ENCODE measurements around the gene TTLL13. TPM values are rescaled to one million over a fixed set of nuclear protein-coding genes. Genes with fewer than 3 reads are reported as not detected.

The TTLL13 gene
- total and polyA plus RNA-seq, 2 donors (not counting 1 experiment from before 2014, with no cell fraction given): under 0.01 to 0.08 TPM

DNA sequence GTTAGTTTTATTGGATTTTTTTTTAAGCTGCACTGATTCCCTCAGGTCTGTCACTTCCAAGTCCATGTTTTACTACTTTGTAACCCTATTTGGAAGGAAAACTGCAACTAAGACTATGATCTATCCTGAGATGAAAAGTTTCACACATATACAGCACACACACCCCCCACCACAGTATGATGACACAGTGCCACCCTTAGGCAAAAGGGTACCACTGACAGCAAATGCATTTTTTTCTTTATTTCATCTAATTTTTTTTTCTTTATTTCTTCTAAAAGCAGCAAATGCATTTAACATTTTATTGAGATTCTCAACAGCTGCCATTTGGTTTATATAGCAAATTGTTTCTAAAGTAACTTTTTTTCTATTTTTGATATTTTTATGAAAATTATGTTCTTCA is 37.3 kb downstream of the TTLL13 start:
- no peak for TF ChIP-seq EZH2 (IDR thresholded peaks at IDR 0.05; ENCODE audit: low read length, missing control alignments)
- TF ChIP-seq, protein P1, sequence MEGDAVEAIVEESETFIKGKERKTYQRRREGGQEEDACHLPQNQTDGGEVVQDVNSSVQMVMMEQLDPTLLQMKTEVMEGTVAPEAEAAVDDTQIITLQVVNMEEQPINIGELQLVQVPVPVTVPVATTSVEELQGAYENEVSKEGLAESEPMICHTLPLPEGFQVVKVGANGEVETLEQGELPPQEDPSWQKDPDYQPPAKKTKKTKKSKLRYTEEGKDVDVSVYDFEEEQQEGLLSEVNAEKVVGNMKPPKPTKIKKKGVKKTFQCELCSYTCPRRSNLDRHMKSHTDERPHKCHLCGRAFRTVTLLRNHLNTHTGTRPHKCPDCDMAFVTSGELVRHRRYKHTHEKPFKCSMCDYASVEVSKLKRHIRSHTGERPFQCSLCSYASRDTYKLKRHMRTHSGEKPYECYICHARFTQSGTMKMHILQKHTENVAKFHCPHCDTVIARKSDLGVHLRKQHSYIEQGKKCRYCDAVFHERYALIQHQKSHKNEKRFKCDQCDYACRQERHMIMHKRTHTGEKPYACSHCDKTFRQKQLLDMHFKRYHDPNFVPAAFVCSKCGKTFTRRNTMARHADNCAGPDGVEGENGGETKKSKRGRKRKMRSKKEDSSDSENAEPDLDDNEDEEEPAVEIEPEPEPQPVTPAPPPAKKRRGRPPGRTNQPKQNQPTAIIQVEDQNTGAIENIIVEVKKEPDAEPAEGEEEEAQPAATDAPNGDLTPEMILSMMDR (conservative IDR thresholded peaks at IDR 0.05 in 1 of 2, IDR thresholded peaks at IDR 0.05 in 1 of 2; ENCODE audit: low read depth in 1 of 2, low read length in 2 of 2): peak; percentile 21 to 39
- DNase-seq (ENCODE audit: low read depth in 2 of 2): peak; percentile 24 to 52
- H3K9ac ChIP-seq (ENCODE audit: insufficient read depth, low read length): no peak overlapping the region
- H3K27ac ChIP-seq (ENCODE audit: insufficient read depth, low read length): no peak overlapping the region
- H3K4me2 ChIP-seq (ENCODE audit: extremely low read depth, insufficient read depth, low read length): no peak overlapping the region
- no peaks in the 10 kb centered on the region for H3K36me3 ChIP-seq (ENCODE audit: control insufficient read depth, insufficient read depth, low read length)
- H3K79me2 ChIP-seq (ENCODE audit: control insufficient read depth, insufficient read depth, low read length): no peaks in the 10 kb centered on the region
- H3K9me3 ChIP-seq (ENCODE audit: control insufficient read depth, insufficient read depth, low read depth, low read length): no peaks in the 10 kb centered on the region
- no peaks in the 10 kb centered on the region for H3K4me1 ChIP-seq (ENCODE audit: control insufficient read depth, extremely low read depth, insufficient read depth, low read length)
- no peak overlapping the region for H2AFZ ChIP-seq (ENCODE audit: low read length)
- H3K4me3 ChIP-seq (replicated peaks in 1 of 4; ENCODE audit: control extremely low read depth in 1 of 4, insufficient read depth in 1 of 4, low read depth in 3 of 4, low read length in 4 of 4): no peak overlapping the region
- no peaks in the 10 kb centered on the region for H4K20me1 ChIP-seq (ENCODE audit: control insufficient read depth, extremely low read depth, insufficient read depth, low read length)
- H3K27me3 ChIP-seq (ENCODE audit: control insufficient read depth, insufficient read depth, low read length): no peaks in the 10 kb centered on the region

DNA sequence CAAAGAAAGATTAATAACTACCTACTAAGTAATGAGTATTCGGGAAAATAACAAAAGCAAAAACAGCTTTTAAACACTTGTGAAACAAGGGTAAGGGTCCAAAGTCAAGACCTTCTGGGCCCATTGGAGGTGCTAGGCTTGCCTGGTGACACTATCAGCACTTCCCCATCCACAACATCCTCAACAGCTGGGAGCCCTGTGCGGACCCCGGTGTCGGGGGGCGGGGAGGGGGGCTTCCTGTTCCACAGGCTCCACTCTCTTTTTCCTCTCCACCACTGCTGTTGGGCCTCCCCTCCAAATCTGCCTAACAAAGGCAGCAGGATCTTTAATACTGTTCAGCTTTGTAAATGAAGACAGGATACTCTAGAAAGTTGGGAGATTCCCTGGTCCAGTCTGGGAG is 37.7 kb downstream of the TTLL13 start:
- no peaks in the 10 kb centered on the region for H3K36me3 ChIP-seq (ENCODE audit: control insufficient read depth, insufficient read depth, low read length)
- H2AFZ ChIP-seq (ENCODE audit: low read length): peak overlapping the region; percentile 39
- H3K4me1 ChIP-seq (ENCODE audit: control insufficient read depth, extremely low read depth, insufficient read depth, low read length): no peaks in the 10 kb centered on the region
- no peaks in the 10 kb centered on the region for H3K27me3 ChIP-seq (ENCODE audit: control insufficient read depth, insufficient read depth, low read length)
- H3K4me2 ChIP-seq (ENCODE audit: extremely low read depth, insufficient read depth, low read length): no peak overlapping the region
- no peaks in the 10 kb centered on the region for H4K20me1 ChIP-seq (ENCODE audit: control insufficient read depth, extremely low read depth, insufficient read depth, low read length)
- H3K79me2 ChIP-seq (ENCODE audit: control insufficient read depth, insufficient read depth, low read length): no peaks in the 10 kb centered on the region
- no peaks in the 10 kb centered on the region for H3K9me3 ChIP-seq (ENCODE audit: control insufficient read depth, insufficient read depth, low read depth, low read length)
- H3K9ac ChIP-seq (ENCODE audit: insufficient read depth, low read length): no peak overlapping the region
- TF ChIP-seq EZH2 (IDR thresholded peaks at IDR 0.05; ENCODE audit: low read length, missing control alignments): no peak
- TF ChIP-seq, protein P1 (conservative IDR thresholded peaks at IDR 0.05 in 1 of 2, IDR thresholded peaks at IDR 0.05 in 1 of 2; ENCODE audit: low read depth in 1 of 2, low read length in 2 of 2): no peak
- H3K27ac ChIP-seq (ENCODE audit: insufficient read depth, low read length): no peak overlapping the region
- H3K4me3 ChIP-seq (replicated peaks in 1 of 4; ENCODE audit: control extremely low read depth in 1 of 4, insufficient read depth in 1 of 4, low read depth in 3 of 4, low read length in 4 of 4): no peak overlapping the region
- no peak for DNase-seq (ENCODE audit: low read depth in 2 of 2)

DNA sequence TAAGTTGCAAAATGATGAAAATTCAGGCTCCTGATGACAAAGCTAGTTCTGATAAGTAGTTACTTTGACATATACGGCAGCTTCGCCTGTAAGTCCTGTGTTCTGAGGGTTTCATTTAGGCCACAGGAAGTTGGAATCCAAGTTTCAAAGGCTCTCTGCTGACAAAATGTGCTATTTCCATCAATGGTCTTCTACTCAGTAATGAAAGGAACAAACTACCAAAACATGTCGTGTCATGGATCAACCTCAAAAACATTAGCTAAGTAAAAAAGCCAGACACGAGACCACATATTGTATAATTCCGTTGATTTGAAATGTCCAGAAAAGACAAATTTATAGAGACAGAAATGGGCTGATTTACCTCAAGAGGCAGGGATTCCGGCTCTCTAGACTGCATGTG is 38.6 kb downstream of the TTLL13 start:
- TF ChIP-seq, protein P1 (conservative IDR thresholded peaks at IDR 0.05 in 1 of 2, IDR thresholded peaks at IDR 0.05 in 1 of 2; ENCODE audit: low read depth in 1 of 2, low read length in 2 of 2): no peak
- no peak for TF ChIP-seq EZH2 (IDR thresholded peaks at IDR 0.05; ENCODE audit: low read length, missing control alignments)
- Histone ChIP-seq H3K4me2 (ENCODE audit: extremely low read depth, insufficient read depth, low read length) (no peak overlapping the region), H2AFZ (ENCODE audit: low read length) (no peak overlapping the region), H3K4me1 (ENCODE audit: control insufficient read depth, extremely low read depth, insufficient read depth, low read length) (no peaks in the 10 kb centered on the region), H3K27me3 (ENCODE audit: control insufficient read depth, insufficient read depth, low read length) (no peaks in the 10 kb centered on the region), H3K9me3 (ENCODE audit: control insufficient read depth, insufficient read depth, low read depth, low read length) (no peaks in the 10 kb centered on the region), H3K27ac (ENCODE audit: insufficient read depth, low read length) (no peak overlapping the region), H3K36me3 (ENCODE audit: control insufficient read depth, insufficient read depth, low read length) (no peaks in the 10 kb centered on the region), H4K20me1 (ENCODE audit: control insufficient read depth, extremely low read depth, insufficient read depth, low read length) (no peaks in the 10 kb centered on the region), H3K4me3 (replicated peaks in 1 of 4; ENCODE audit: control extremely low read depth in 1 of 4, insufficient read depth in 1 of 4, low read depth in 3 of 4, low read length in 4 of 4) (no peak overlapping the region), H3K79me2 (ENCODE audit: control insufficient read depth, insufficient read depth, low read length) (no peaks in the 10 kb centered on the region), H3K9ac (ENCODE audit: insufficient read depth, low read length) (no peak overlapping the region)
- DNase-seq (ENCODE audit: low read depth in 2 of 2): no peak
